Effector CD8-positive, alpha-beta T cell (primary cell): ENCODE results near the gene SRSF9.
"Not testable (repeated sequence)": the region's sequence is repeated elsewhere in the genome, so short reads cannot be mapped to it uniquely, and the experiment has no call there.

Experiments
- DNase-seq: peaks from one replicate; lab custom pipeline; 2025; lab: John Stamatoyannopoulos, UW
- total RNA-seq, 4 experiments: gene quantifications; one replicate each; lab custom pipeline; 2026; lab: John Stamatoyannopoulos, UW

SRSF9 gene
- total RNA-seq = 95.0 to 145 (median 118) reads per million in 4 experiments

- peak; percentile 97 for DNase-seq
These were observed at the start of gene SRSF9 for GRCh38 chr12:120469450-120470149. SRSF9 (minus strand) TSS chr12:120469748; CDS start chr12:120469609, 139 bp downstream.

DNA sequence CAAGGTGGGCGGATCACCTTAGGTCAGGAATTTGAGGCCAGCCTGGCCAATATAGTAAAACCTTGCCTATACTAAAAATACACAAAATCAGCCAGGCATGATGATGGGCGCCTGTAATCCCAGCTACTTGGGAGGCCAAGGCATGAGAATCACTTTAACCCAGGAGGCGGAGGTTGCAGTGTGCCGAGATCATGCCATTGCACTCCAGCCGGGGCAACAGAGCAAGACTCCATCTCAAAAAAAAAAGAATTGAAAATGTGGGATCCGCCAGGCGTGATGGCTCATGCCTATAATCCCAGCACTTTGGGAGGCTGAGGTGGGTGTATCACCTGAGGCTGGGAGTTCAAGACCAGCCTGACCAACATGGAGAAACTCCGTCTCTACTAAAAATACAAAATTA, 49.8 kb upstream of the SRSF9 start:
- not testable (repeated sequence) for DNase-seq

DNA sequence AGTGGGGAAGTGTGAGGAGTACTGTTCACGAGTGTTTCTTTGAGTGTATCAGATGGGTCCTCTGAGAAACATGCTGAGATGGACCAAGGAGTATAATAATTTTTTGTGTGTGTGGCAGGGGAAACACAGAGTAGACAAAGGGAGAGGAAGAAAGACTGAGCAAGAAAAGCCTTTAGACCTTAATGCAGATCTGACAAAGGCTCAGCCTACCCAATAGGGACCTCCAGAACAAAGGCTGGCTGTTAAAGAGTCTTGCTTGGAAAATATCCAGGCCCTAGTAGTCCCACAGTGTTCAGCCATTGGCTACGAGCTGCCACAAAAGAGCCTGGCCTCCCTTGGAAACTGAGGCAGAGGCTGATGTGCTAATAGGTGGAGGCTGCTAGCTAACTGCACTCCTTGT, 45.9 kb upstream of the SRSF9 start:
- DNase-seq = no peak

GRCh38 chr12:120514002-120514401, 44.5 kb upstream of the SRSF9 start:
- DNase-seq = no peak

DNA sequence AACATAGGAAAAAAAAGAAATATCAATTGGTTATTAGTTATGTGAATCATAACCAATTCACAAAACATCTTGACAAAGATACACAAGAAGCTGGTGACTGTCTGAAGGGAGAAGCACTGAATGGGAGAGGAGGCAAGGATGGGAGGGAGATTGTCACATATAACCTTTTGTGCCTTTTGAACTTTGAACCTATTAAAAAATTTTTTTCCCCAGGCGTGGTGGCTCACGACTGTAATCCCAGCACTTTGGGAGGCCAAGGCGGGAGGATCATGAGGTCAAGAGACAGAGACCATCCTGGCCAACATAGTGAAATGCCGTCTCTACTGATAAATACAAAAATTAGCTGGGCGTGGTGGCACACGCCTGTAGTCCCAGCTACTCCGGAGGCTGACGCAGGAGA, 39.0 kb upstream of the SRSF9 start:
- no peak for DNase-seq

DNA sequence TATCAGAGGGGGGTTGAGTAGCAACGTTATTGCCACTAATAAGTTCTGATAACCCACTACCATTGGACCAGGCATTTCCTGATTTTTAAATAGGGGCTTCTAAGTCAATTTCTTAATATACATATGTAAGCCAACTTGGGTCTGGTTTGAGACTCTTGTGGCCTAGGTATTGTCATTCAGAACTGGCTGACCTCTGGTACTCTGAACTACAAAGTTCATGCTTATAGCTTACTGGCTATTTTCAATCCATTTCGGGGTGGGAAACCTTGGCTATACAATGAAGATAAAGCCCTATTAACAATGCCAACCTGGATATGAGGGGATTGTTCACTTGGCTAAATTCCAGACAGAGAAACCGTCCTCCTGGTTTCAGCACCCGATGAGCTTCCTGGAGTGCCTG, 35.0 kb upstream of the SRSF9 start:
- DNase-seq = no peak

DNA sequence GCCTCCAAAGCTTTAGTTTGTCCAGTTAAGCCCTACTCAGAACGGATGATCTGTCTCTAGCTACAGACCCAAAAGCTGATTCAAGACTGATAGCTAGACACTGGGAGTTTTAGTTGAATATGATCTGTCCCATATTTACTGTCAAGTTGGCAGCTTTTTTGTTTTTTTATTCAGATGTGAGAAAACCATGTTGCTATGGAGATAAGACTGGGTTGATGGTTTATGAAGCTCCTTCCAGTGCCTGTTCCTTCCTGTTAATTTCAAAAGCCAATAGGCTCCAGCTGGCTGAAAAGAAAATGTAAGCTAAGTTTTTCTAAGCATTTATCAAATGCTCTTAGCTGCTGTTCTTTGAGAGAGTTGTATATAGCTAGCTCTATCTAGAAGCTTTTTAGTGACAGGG, 31.0 kb upstream of the SRSF9 start:
- DNase-seq = no peak

DNA sequence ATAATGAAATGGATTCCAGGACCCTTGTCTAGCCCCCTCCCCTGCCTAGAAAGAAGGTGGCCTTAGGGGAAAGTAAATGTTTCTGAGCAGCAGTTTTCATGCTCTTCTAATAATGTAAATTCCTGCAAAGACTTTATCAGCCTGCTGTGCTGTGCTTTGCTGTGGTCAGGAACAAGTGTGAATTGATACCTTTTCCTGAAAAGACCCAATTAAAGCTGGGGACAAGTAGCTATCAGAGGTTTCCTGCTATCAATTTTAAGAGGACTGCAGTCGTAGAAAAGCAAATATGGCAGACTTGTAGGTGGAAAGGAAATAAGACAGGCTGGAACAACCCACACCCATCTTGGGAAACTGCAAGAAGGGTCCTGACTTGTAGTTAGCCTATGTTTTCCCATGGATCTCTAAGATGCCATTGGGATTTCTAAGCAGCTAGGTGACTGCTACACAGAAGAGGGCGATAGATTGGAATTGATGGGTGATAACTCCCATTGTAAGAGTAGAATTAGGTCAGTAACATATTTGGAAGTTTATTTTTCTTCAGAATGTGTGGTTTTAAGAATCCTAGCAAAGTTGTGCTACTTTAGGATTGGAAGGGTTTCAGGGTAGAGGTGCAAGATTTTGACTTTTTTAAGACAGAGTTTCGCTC, 29.4 kb upstream of the SRSF9 start:
- DNase-seq = no peak

DNA sequence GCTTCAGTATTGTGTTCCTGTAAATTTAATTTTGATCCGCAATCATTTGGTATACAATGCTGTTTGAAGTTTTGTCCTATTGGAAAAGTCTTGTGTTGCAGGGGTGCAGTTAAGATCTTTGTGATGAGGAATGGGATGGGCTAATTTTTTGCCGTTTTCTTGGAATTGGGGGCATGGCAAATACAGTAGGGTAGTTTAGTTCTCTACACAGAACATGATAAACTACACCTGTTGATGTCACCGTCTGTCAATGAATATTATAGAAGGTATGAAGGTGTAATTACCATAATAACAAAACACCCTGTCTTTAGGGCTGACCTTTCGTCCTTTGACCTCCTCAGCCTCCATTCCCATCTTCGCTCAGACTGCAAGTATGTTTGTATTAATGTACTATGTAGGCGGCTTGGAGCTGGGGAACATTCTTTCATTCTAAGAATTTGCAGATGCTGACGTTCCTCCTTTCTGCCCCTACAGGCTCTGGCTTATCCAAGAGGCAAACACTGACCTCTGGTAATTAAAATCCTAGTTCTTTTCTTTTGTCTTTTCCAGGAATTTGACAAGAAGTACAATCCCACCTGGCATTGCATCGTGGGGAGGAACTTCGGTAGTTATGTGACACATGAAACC, 28.1 kb upstream of the SRSF9 start:
- DNase-seq = no peak

GRCh38 chr12:120496413-120497340, 27.1 kb upstream of the SRSF9 start:
- peak; percentile 47 for DNase-seq

DNA sequence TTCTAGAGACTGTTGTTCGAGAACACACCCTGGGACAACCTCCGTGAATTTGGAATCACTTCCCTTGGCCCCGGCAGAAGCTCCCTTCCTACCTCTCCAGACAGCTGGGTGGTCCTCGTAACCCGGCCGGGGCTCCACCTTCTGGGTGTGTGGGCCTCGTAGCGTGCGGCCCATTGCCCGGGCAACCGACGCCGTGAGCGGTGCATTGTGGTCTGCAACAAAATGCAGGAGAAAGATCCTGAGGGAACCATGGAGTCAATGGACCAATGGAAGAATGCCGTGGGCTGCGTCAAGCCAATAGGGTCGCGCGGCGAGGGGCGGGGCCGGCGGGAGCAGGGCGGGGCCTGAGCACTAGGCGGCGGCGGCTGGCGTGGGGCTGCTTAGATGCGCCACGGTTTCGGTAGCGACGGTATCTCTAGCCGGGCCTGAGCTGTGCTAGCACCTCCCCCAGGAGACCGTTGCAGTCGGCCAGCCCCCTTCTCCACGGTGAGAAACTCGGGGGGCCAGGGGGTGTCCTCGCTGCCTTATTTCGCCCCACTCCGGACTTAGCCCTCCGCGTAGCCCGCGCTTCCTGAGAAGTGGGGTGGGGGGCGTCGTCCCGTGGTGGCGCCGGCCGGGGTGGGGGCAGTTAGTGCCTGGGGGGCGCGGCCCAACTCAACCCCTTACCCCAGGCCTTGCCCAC, 26.3 kb upstream of the SRSF9 start, which contains the start of gene DYNLL1:
Gene DYNLL1 (plus strand): TSS at position 383 of the 682 bp plus-strand sequence. CDS start 309 bp downstream, outside the sequence.
- peak; percentile 98 for DNase-seq

GRCh38 chr12:120495186-120495730, 25.7 kb upstream of the SRSF9 start:
- DNase-seq = no peak

DNA sequence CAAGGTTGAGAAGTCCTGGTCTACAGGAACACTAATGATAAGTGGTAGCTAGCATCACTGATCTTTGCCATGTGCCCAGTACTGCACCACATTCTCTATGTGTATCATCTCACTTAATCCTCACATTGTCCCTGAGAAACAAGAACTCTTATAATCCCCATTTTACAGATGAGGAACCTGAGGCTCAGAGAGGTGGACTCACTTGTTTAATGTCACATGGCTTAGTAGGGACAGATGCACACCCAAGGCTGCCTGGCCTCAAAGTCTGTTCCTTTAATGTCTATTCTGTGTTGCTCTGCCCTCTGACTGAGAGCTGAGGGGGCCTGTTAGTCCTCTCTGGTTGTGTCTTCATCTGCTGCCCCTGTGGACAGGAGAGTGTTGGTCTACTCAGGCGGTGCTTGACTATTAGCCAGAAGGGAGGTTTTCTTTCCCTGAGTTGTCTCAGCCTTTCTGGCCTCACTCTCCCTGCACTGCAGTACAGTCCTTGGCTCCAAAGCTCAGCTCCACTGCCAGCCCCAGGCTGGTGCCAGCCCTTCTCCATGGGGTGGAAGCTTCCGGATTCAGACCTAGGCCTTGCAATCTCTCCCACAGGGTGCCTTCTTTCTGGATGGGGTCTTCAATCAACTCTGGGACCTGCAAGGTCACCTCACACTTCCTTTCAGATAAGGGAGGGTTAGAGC, 21.4 kb upstream of the SRSF9 start:
- DNase-seq = no peak

DNA sequence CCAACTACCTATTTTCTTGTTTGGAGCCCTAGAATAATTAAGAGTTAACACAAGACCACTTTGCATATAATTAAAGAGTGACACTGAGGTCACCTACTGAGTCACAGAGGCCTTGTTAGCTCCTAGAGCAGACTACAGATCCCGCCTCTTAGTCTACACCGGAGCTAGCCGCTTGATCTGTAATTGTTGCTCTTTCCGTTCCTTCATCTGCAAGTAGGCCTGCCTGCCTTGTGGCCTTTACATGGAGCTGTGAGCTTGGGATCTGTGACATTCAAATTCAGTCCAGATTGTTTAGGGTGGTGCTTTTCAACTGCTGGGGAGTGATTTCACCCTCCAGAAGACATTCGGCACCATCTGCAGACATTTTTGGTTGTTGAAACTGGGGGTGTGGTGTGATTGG, 20.8 kb upstream of the SRSF9 start:
- no peak for DNase-seq

DNA sequence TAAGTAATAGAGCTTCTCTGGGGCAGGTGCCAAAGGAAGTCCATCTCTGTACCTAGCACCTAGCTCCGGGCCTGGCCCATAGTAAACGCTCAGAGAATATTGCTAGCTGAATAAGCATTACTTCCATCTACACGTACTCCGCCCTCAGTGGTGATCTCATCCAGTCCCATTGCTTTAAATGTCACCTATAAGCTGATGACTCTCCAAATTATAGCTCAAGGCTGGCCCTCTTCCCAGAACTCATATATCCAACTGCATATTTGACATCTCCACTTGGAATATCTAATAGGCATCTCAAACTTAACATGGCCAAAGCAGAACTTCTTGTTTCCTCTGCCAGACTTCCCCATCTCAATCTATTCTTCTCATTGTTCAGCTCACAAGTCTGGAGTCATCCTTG, 19.5 kb upstream of the SRSF9 start:
- no peak for DNase-seq

GRCh38 chr12:120488057-120488640, 18.6 kb upstream of the SRSF9 start:
- no peak for DNase-seq

DNA sequence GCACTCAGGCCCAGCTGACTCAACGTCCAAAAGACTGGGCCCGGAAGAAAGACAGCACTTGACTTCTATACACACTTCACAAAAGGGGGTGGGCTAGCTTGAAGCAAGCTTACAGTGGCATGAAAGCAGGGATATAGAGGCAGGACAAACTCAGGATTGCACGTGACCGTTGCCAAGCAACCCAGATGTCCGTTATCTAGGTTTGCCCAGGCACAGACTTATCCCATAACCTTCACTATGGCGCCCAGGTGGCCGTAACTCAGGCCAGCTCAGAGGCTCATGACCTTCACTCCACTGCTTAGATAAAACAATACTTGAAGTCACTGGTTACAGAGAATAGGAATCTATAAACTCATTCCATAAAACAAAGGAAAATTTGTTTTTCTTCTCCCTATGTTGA, 18.0 kb upstream of the SRSF9 start:
- not testable (repeated sequence) for DNase-seq

DNA sequence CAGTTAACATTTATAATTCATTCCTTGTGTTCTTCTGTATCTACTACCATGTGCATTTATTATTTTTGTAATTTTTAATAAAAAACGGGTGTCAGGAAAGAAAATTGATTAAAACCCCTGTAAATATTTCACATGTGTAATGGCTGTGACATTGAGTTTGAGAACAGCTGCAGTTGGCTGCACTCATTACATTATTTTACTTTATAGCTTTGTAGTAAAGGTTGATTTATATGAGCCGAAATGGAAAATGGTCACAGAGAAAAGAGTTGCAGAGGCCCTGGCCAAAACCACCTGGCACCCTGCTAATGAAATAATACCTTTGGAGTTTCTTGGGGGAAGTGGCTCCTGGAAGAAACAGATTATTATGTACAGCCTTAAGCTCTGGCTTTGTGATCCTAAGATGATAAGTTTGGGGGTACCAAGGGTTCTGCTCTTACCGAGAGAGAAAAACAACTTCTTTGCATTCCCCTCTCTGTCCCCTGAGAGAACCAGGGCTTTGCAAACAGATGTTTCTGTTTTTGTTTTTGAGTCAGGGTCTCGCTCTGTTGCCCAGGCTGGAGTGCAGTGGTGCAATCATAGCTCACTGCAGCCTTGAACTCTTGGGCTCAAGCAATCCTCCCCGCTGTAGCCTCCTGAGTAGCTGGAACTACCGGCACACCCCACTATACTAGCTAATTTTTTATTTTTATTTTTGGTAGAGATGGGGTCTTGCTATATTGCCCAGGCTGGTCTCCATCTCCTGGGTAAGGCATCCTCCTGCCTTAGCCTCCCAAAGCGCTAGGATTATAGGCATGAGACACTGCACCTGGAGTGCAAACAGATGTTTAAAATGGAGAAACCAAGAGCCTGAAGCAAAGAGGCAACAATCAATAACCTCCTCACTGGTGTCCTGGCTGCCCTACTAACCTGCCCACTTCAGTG, 16.7 kb upstream of the SRSF9 start:
- DNase-seq = no peak

DNA sequence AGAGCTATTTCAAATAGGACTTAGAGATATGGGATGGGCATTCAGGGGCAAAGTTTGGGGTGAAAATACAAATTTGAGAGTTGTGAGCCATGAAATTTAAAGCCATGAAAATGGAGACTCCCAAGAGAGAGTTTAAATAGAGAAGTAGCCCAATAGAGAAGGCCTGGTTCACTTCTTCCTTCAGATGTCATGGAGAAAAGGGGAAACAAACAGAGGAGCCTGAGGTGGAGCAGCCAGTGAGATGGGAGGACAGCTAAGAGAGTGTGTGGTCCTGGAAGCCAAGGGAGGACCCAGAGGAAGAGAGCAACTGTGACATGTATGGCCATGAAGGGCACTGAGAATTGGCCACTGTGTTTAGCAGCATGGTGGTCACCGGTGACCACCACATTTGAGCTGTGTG, 14.1 kb upstream of the SRSF9 start:
- DNase-seq = no peak
